ENCODE data around the gene RPH3AL.

The RPH3AL gene

DNA sequence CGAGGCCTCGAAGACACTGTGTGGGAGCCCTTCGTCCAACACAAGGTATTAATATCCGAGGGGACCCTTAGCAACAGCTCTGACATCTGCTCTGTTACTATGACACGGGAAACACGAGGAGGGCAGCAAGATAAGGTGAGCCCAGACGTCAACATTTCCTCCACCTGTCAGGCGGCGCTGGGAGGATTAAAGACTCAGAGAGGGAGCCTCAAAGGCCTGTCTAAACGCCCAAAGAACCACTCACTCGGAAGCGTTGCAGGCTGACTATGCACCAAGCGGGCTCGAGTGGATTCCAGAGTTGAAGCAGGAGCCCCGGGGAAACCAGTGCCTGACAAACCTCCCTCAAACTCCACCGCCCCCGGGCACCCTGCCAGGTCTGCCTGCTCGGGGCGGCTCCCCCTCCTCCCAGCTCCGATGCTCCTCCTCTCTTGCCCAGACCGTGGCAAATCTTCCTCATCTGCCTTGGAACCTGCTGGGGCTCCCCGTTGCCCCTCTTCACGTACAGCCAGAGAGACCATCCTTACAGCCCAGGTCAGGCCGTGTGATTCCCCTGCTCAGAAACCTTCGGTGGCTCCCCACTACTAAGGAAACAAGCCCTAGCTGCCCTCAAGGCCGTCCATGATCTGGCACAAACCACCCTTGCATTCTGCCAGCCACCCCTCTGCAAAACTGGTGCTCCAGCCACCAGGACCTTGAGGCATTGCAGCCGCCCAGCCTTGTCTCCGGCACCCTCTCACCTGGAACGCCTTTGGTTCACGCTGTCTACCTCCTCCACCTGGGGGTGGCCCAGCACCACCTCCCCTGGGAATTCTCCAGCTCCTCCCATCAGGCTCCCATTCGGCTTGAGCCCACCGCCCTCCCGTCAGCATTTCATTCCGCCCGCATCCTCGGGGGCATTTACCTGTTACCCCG lies 16.2 kb downstream of the RPH3AL start:
- peak; percentile 33 for DNase-seq (ENCODE audit: low read depth, low spot score)

DNA sequence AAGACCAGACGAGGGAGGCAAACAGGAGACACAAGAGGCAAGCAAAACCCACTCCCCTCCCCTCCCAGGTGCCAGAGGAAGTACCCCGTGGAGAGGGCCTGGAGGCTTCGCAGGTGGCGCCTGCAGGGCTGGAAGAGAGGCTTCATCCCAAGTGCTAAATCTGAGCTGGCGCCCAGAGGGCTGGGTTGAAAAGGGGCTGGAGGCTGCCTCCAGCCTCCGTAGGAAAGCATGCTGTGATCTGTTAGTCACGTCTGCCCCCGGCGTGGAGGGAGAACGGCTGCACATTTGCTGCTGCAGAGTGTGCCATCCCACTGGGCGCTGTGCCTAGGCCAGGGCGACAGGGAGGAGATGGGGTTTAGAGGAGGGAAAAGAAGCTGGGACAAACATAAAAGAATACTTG lies 16.9 kb downstream of the RPH3AL start:
- no peak for DNase-seq (ENCODE audit: low read depth, low spot score)

DNA sequence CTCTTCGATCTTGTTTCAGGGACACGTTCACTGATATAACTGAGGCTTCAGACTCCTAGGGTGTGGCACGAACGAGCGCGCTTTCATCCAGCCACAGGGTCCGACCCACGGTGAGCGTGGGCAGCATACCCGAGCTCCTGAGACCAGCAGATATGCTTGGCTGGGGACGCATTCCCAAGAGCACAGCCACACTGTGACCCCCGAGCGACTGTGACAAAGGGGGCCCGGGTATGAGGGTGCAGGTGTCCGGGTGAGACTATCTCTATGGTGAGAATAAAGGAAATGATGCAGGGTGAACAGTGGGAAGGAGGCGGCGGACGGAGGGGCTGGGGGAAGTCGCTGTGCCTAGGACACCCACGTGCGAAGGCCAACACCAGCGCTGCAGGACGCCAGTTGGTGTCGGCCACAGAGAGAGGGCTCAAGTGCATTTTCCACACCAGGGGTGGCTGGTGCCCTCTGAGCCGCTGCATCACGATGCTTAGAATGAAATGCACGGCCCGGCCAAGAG lies 17.6 kb downstream of the RPH3AL start:
- DNase-seq (ENCODE audit: low read depth, low spot score), result no peak

DNA sequence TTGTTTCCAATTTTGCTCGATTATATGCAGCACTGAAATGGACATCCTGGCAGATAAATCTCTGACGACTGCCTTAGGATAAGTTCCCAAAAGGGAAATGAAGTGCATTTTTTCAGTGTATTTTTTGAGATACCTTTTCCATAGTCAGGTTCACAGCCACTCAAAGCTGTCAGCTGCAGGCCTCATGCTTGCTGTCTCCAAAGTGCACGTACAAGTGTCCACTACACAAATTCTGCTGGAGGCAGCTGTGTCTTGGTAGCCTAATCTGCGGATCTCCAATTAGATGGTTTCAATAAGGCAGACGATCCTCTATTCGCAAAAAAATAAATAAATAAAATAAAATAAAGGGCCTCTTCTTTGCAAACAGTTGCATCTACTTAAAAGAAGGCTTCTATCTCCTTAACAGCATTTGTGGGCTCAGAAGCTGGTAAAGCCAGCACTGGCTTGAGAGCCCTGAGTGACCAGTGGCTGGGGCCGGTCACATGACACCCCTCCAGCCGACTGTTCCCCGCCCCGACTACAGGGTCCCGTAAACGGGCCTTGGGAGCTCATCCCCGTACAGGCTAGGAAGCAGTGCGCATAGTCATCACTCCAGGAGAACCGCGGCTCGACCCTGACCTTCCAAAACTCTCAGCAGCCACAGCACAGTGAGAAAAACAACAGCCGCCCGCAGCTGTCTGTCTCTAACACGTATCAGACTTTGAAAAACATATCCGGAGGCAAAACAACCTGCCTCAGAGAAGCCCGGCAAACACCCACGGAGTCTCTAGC lies 18.8 kb downstream of the RPH3AL start:
- DNase-seq (ENCODE audit: low read depth, low spot score), result peak; percentile 40

DNA sequence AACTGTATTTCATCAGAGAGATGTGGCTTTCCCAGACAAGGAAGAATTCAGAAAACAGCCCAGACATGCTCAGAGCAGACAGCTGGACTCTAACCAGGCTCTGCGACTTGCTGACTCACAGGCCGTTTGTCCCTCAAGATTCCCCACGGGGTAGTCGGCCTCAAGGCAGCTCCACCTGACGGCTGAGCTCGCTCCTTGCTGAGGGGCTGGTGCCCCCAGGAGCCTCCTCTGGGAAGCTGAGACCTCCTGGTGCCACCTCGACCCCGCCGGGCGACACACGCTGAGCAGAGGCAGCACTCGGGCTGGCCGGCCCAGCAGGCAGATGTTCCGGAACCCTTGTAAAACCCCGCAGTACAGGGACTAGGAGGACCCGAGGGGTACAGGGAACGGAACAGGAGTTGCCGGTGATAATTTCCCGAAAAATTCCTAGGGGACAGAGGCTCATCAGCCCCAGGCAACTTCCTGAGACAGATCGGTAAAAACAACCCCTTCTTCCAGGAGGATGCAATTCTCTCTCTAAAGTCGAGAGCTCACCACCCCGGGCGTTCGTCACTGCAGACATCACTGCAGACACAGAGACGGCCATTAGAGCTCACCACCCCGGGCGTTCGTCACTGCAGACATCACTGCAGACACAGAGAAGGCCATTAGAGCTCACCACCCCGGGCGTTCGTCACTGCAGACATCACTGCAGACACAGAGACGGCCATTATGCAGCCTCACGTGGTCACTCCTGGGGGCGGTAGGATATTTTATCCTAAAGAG lies 19.9 kb downstream of the RPH3AL start:
- peak; percentile 69 for DNase-seq (ENCODE audit: low read depth, low spot score)

DNA sequence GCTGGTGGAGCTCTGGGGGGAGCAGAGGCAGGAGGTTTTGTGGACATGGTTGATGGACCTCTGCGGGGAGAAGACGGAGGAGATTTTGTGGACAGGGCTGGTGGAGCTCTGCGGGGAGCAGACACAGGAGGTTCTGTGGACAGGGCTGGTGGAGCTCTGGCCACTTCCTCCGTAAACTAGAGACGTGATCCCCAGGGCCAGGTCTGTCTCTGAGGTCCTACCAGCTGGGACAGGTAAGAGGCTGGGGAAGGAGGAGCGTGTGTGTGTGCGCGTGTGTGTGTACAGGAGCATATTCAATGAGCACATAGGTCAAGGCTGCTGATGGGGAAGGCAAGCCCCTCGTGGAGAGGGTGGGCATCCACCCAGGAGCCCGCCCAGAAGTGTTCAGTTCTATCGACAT lies 20.6 kb downstream of the RPH3AL start:
- no peak for DNase-seq (ENCODE audit: low read depth, low spot score)

DNA sequence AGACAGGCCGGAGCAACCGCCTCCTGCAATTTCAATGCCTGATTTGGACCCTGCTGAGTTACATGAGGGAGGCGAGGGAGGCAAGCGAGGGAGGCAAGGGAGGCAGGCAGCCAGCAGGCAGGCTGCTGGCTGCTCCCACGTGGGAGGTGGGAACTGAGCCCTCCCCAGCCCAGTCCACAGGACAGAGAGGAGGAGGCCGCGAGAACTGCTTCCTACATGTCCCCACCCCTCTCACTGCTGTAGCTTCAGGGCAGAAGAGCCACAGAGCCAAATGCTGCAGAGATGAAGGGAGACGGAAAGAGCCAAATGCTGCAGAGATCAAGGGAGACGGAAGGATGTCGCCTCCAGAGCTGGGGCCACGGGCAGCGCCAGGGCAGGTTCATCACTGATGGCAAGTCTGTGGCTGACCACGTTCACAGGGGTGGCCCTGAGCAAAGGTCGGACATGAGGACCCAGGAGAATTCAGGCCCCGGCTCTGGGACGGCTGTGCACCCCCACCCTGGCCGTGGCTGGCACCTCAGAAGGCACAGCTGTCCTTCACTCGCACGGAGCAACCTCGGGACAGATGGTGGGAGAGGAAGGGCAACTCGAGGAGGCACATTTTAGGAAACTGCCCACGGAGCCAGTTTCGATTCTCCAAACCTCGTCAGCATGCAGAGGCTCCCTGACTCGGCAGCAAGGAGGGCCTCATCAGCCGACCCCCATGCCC lies 21.5 kb downstream of the RPH3AL start:
- no peak for DNase-seq (ENCODE audit: low read depth, low spot score)

DNA sequence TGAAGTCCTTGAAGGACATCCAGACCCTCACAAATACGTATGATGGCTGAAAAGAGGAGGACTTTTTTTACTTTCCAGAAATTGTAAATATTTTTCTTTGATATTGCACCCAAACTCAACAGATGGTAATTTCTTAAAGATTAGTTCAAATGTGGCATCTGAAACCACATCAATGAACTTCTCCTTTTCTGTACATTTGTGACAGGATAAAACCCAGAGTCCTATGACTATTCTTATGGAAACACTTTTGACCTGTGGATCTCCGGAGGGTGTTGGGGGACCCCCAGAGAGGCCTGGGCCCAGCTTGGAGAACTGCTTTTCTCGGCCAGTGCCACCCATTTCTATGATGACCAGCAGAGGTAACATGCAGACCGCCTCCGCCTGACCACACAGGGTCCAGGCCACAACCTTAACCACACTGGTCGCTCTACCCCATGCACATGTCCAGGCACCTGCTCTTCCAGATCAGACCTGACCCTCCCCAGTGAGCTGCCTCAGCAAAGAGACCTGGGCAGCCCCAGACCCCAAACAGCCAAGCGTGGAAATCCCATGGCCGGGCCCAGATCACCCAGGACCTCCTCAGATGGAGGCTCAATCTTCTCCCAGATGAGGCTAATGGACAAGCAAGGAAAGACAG lies 22.7 kb downstream of the RPH3AL start:
- no peak for DNase-seq (ENCODE audit: low read depth, low spot score)

DNA sequence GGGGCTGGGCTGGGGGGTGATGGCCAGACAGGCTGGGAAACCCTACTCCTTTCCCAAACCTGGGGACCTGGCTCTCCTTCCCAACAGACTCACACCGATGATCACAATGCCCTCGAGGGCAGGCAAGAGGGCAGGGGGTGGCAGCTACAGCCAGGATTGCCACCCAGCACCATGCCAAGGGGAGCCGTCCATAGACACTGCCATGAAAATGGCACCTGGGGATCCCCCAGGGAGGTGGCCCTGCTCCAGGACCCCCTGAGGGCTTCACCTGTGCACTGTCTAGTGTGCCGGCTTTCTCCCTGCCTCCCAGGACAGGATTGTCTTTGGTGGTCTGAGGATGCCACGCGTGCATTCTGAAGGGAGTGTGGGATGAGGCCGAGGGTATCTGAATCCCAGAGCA lies 24.6 kb downstream of the RPH3AL start:
- no peak for DNase-seq (ENCODE audit: low read depth, low spot score)

DNA sequence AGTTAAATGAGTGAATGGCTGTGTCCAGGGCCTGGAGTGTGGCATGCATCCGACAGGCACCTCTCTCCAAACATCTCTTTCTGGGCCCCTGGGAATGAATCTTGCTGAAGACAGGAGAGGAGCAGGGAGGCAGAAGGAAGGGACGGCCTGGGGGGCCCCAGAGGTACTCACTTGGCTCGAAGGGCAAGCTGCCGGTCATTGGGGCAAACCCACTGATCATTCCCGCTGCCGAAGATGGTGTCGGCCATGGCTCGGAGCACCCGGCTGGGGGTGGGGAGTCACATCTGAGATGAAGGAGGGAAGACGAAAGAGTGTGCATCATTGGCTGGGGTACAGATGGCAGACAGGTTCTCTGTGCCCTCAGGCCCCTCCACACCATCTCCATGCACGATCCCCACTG lies 25.3 kb downstream of the RPH3AL start:
- no peak for DNase-seq (ENCODE audit: low read depth, low spot score)

DNA sequence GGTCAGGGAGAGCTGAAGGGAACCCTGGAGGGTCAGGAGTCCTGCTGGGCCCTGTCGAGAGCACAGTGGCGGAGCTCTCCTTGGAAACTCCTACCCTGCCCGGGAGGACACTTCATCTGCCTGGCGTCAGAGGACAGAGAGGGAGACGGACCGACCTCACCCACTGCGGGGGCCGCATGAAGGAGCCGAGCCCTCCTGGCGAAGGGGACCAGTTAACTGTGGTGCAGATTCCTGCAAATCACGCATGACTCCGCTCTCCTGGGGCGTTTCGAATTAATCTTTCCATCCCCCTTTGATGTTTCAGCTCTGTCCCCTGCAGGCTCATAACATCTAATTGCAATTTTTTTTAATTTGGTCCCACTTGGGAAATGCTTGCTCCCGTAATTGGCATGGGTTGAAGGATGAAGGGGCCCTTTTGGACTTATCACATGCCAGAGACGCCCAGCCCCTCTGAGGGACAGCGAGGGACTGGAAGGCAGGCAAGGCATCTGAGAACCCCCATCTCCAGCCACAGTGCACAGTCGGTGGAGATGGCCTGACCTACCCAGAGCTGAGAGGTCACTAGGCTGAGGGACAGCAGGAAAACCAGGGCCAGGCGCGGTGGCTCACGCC lies 26.5 kb downstream of the RPH3AL start:
- DNase-seq (ENCODE audit: low read depth, low spot score), result no peak

DNA sequence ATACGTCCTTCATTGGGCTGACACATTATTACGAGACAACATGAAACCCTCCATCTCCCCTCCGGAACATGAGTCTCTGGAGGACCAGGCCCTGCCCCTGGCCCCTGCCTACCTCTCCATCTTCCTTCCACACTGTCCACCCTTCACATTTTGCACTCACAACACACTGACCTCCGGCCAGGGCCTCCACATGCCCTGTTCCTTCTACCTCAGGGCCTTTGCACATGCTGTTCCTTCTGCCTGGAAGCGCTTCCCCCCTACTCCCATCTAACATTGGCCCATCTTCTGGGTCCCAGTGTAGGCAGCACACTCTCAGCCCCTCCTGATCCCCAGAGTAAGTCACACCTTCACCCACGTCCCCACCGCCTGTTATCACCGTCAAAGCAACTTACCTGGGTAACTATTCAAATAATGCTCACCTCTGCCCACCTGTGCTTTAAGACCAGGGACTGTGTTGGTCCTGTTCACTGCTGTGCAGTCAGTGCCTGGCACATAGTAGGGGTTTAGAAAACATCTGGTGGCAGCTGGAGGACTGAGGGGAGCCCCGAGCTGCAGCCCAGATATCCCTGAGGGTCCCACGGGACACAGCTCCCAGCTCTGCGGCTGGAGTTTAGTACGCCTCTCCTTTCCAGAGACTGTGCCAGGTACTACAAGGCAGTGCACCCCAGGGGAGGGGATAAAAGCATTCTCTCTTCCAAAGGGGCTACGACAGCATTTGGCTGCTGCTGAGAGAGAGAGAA lies 27.2 kb downstream of the RPH3AL start:
- DNase-seq (ENCODE audit: low read depth, low spot score), result no peak

DNA sequence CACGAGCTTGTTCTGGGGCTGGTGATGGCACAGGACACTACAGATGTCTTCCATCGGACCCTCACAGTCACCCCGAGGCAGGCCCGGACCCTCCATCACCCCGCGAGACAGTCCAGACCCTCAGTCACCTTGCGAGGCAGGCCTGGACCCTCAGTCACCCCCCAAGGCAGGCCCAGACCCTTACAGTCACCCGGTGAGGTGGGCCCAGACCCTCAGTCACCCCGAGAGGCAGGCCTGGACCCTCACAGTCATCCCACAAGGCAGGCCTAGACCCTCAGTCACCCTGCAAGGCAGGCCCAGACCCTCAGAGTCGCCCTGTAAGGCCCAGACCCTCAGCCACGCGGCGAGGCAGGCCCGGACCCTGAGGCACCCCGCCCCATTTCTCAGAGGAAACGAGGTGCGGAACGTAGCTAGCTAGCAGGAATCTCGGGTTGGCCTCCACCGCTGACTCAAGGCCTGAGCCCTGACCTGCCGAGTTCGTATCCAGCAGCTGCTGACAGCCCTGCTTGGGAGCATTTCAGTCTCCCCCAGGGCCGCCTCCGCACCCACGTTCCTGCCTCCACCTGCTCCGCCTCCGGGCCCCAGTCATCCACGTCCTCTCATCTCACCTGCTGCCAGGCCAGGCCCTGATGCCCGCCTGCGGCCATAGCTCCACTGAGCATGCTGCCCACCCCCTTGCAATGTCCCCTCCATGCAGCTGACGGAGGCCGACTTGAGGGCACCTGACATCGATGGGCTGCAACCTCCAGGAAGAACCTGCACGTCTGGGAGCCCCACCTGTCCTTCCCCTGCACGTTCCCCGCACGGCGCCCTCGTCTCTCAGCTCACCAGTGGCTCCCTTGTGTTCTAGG lies 28.7 kb downstream of the RPH3AL start:
- DNase-seq (ENCODE audit: low read depth, low spot score), result no peak

DNA sequence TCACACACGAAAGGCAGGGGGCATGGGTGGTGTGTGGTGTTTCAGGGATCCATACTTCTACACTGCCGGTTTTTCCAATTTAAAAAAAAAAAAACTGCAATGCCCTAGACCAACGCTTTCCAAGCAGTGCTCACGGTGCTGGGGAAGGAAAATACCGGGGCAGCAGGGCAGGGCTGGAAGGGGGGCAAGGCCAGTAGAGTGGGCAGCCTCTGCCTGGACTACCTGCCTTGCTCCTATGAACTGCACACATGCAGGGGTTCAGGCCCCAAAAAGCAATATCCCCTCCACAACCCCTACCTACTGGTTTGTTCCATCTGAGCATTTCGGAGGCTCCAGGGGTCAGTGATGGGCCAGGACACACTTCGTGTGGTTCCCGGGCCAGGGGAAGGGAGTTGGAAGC lies 29.4 kb downstream of the RPH3AL start:
- no peak for DNase-seq (ENCODE audit: low read depth, low spot score)

DNA sequence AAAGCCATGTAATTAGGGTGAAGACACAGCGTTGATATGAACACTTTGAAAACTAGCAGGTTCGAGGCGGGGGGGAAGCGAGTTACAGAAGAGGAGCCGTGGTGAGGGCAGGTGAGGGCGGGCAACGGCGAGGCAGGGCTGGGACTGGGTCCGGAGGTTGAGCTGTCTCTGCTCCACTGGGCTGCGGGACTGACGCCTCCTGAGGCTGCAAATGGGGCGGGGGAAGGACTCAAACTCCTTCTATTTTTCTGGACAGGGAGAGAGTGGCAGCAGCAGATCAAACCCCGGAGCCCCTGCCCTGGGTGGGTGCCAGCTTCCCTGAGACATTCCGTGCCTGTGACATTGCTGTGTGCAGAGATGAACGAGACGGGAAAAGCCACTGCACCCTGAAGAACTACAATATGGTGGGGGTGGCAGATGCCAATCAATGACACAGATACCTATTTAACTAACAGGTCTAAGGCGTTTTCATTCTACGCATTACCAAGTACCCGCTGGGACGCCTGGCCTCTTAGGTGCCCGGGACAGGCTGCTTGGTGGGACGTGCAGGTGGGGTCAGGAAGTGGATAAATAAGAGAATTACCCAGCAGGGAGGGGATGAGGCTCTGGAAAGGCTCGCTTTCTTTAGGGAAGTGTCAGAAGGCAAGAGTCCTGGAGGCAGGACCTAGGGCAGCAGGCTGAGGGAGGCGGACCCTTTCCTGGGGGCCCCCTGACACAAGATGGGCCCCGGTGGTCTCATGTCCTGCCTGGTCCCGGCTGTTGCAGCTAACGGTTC lies 30.4 kb downstream of the RPH3AL start:
- DNase-seq (ENCODE audit: low read depth, low spot score), result no peak

DNA sequence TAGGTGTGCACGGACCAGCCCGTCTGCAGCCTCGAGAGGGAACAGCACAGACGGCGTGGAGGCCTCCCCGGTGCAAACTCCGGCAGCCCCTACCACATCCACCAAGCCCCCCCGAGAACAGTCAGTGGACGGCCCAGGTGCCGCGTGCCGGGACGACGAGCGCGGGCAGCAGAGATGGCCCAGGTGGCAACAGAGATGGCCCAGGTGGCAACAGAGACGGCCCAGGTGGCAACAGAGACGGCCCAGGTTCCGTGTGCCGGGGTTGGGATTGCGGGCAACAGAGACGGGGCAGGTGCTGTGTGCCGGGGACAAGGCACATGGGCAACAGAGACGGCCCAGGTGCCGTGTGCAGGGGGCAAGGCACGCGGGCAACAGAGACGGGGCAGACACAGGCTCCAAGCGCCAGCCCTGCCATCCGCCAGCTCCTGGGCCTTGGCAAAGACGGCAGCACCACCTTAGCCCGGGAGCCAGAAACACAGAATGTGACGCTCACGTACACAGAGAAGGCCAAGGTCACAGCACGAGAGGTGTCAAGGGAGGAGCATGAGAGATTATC lies 31.1 kb downstream of the RPH3AL start:
- no peak for DNase-seq (ENCODE audit: low read depth, low spot score)

DNA sequence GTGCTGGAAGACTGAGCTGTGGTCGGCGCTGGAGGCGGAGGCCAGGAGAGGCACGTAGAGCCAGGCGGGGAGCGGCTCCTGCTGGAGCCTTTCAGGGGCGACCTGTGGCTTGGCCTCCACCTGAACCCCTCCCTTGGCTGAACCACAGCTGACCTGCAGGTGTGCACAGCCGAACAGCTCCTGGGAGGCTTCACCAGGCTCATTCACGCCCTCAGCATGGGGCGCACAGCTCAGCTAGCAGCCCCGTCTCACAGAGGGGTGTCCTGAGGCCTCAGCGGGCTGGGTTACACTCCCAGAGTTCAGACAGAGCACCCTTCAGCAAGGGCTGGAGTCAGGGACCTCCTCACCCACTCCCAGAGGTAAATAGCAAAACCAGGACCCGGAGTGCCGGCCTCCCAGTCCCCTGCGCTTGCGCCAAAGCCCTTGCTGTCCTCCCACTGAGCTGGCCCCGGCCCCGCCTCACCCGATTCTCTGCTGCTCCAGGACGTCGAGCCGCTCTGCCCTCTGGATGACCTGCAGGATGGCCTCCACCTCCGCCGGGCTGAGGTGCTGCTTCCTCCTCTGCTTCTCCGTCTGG lies 31.7 kb downstream of the RPH3AL start:
- no peak for DNase-seq (ENCODE audit: low read depth, low spot score)

All from astrocyte of the hippocampus (primary cell).